ENCODE results near the gene GPSM3. TPM values are rescaled to one million over a fixed set of nuclear protein-coding genes. Genes with fewer than 3 reads are reported as not detected.

Gene GPSM3
- total and polyA plus RNA-seq, 3 donors from 2014 or later: 5.4 to 11.3 (median 7.7) TPM

DNA sequence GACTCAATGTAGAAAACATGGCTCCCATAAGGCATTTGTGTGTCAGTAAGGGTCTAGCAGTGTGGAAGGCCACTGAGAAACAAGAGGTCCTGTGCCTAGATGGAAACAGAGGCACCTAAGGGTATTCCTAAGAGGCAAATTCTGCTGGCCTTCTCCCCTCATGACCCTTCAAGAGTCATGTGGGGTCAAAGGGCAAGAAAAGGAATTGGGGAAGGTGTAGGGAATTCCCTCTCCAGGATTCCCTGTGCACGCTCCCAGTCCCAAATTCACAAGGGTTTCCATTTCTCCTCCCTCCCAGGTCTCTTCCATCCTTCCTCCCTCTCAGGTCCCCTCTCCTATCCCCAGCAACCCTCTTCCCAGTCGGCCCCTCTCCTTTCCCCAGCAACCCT, 17.1 kb downstream of the GPSM3 start:
- intact Hi-C loops (cut with DNase I; ENCODE audit: low total_unique reads): no loop called here
- Histone ChIP-seq H3K27ac (peak overlapping the region; percentile 94 to 99), H3K4me1 (peaks cover 35% of the 10 kb centered on the region), H3K27me3 (no peaks in the 10 kb centered on the region), H3K4me3 (peak overlapping the region; percentile 87 to 92), H3K36me3 (ENCODE audit: low read depth, missing control alignments) (no peaks in the 10 kb centered on the region), H3K9me3 (no peaks in the 10 kb centered on the region)
- no peak for DNase-seq
- TF ChIP-seq, protein P1, sequence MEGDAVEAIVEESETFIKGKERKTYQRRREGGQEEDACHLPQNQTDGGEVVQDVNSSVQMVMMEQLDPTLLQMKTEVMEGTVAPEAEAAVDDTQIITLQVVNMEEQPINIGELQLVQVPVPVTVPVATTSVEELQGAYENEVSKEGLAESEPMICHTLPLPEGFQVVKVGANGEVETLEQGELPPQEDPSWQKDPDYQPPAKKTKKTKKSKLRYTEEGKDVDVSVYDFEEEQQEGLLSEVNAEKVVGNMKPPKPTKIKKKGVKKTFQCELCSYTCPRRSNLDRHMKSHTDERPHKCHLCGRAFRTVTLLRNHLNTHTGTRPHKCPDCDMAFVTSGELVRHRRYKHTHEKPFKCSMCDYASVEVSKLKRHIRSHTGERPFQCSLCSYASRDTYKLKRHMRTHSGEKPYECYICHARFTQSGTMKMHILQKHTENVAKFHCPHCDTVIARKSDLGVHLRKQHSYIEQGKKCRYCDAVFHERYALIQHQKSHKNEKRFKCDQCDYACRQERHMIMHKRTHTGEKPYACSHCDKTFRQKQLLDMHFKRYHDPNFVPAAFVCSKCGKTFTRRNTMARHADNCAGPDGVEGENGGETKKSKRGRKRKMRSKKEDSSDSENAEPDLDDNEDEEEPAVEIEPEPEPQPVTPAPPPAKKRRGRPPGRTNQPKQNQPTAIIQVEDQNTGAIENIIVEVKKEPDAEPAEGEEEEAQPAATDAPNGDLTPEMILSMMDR (IDR thresholded peaks at IDR 0.05): no peak
- no peak for TF ChIP-seq POLR2A (IDR thresholded peaks at IDR 0.05)
- 0 to 8% methylated on average over 2 of the region's 2 CpGs for WGBS, 2 donors

DNA sequence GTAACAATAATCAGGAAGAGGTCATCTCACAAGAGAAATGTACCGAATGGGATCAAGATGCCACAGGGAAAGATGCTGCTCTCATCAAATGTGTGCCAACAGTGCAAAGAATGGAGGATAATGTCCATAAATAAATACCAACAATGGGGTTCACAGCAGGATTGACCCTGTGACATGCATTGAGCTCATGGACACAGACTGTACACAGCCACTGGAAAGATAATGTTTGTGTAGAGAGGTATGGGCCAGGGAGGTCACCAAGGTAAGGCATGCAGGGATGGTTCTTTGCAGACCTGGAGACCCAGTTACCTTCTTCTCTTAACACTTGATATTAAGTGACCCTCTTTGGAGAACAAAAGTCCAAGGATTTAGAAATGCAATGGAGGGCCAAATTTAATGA, 18.0 kb downstream of the GPSM3 start:
- Histone ChIP-seq H3K4me1 (peaks cover 33% of the 10 kb centered on the region), H3K4me3 (no peak overlapping the region), H3K27ac (no peak overlapping the region), H3K36me3 (ENCODE audit: low read depth, missing control alignments) (no peaks in the 10 kb centered on the region), H3K27me3 (no peaks in the 10 kb centered on the region), H3K9me3 (no peaks in the 10 kb centered on the region)
- intact Hi-C loops (cut with DNase I; ENCODE audit: low total_unique reads): no loop called here
- DNase-seq: no peak
- 80 to 88% methylated on average over 1 of the region's 1 CpG for WGBS, 2 donors
- TF ChIP-seq, protein P1 (IDR thresholded peaks at IDR 0.05): no peak

DNA sequence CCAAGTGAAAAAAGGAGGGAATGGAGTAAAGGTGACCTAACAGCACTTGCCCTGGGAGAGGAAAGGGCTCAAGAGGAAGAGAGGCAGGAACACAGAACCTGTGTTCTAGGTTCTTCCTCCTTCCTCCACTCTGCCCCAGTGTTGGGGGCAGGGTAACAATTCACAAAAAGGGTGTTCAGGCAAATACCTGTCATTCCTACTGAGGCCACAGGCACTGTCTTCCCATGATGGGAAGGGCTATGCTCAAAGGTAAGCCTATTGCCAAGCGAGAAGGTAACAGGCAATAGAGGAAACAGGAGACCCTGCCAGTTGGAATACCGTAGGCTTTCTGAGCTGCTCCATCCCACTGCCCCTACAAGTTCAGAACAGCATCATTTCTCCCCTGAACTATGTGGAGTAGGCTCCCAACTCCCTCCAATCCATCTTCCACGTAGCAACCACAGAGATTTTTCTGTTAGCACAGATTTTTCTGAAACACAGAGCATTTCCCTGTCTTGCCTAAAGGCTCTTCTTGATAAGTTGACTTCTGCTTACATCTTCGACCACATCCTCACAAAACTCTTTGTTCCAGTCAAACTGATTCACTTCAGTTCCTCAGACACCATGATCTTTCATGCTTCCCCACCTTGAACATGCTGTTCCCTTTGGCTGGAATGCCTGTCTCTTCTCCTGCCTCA, 19.3 kb downstream of the GPSM3 start:
- intact Hi-C loops (cut with DNase I; ENCODE audit: low total_unique reads): no loop called here
- H3K9me3 ChIP-seq: no peaks in the 10 kb centered on the region
- peaks cover 33% of the 10 kb centered on the region for H3K4me1 ChIP-seq
- no peak overlapping the region for H3K4me3 ChIP-seq
- H3K27me3 ChIP-seq: no peaks in the 10 kb centered on the region
- DNase-seq: no peak
- 78 to 81% methylated on average over 4 of the region's 4 CpGs for WGBS, 2 donors
- TF ChIP-seq, protein P1 (IDR thresholded peaks at IDR 0.05): no peak
- no peak for TF ChIP-seq POLR2A (IDR thresholded peaks at IDR 0.05)
- H3K27ac ChIP-seq: no peak overlapping the region
- H3K36me3 ChIP-seq (ENCODE audit: low read depth, missing control alignments): no peaks in the 10 kb centered on the region

DNA sequence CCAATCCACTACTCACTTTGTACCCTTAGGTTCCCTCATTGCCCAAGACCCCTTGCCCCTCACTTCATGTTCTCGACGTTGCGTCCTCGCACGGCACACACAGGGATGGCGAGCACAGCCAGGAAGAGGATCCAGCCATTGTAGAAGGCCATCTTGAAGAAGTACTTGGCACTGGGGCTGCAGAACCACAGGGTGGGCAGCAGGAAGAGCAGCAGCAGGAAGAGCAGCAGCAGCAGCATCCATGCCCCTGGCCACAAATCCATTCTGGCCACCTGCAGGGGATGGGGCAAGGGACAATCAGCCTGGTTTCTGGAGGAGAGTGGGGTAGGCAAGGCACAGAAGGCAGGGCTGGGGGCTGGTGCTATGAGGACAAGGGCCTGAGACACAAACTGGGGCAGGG, 21.2 kb downstream of the GPSM3 start:
- Histone ChIP-seq H3K4me3 (no peak overlapping the region), H3K27ac (no peak overlapping the region), H3K4me1 (peaks cover 22% of the 10 kb centered on the region), H3K36me3 (ENCODE audit: low read depth, missing control alignments) (no peaks in the 10 kb centered on the region), H3K9me3 (no peaks in the 10 kb centered on the region), H3K27me3 (no peaks in the 10 kb centered on the region)
- WGBS, 2 donors: 92 to 95% methylated on average over 6 of the region's 6 CpGs
- intact Hi-C loops (cut with DNase I; ENCODE audit: low total_unique reads): no loop called here
- DNase-seq: no peak
- no peak for TF ChIP-seq POLR2A (IDR thresholded peaks at IDR 0.05)
- TF ChIP-seq, protein P1 (IDR thresholded peaks at IDR 0.05): no peak

DNA sequence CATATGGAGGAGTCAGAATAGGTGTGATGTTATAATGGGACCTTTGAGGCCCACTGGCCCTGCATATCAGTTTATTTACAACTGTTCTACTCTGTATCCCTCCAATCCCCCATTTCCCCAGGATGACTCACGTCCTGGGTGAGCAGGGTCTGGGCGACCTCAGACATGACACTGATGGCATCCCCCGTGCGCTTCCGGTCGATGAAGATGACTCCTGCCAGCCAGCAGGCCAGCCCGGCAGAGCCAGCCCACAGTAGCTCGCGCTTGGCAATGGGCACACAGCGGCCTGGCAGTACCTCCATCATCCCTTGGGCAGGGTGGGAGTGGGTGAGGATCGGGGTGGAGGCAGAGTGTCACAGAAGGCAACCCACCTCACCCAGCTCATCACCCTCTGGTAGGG, 22.1 kb downstream of the GPSM3 start:
- intact Hi-C loops (cut with DNase I; ENCODE audit: low total_unique reads): no loop called here
- H3K4me3 ChIP-seq: no peak overlapping the region
- H3K9me3 ChIP-seq: no peaks in the 10 kb centered on the region
- no peaks in the 10 kb centered on the region for H3K36me3 ChIP-seq (ENCODE audit: low read depth, missing control alignments)
- TF ChIP-seq, protein P1 (IDR thresholded peaks at IDR 0.05): no peak
- no peak for TF ChIP-seq POLR2A (IDR thresholded peaks at IDR 0.05)
- no peak overlapping the region for H3K27ac ChIP-seq
- no peaks in the 10 kb centered on the region for H3K27me3 ChIP-seq
- WGBS, 2 donors: 91 to 95% methylated on average over 11 of the region's 11 CpGs
- peaks cover 20% of the 10 kb centered on the region for H3K4me1 ChIP-seq
- DNase-seq: no peak
